Stimulated activated CD4-positive, alpha-beta T cell treated with anti-CD3 and anti-CD28 coated beads, Interleukin-4, amount 100 ng/mL, for 48 hours (primary cell): ENCODE data around the gene C14orf180.

Experiments used
- DNase-seq, 2 donors: peaks; one replicate each; pipeline ENCODE4 v3.0.0-alpha.2; 2020; ENCODE audit warnings: low read depth in 2 of 2

Gene C14orf180

DNA sequence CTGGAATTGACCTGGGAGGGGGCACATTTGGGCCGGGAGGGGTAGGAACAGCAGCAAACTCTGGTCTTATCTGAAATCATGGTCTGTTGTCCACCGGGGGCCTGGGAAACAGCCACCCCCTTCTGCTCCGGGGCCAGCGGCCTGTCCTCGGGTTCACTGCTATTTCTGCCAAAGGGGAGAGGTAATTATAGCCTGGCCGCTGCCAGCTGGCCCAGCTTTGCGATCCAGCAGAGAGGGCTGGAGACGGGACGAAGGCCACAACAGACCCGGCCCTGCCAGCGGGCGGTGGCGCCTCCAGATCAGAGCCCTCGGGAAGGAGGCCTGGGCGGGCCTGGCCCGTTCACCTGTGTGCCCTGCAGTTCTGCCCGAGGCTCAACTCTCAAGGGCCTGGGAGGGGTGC, at the start of gene C14orf180:
Gene C14orf180 (plus strand): TSS at position 258 of the 400 bp plus-strand sequence. CDS start 6,667 bp downstream, outside the sequence.
- no peak for DNase-seq

DNA sequence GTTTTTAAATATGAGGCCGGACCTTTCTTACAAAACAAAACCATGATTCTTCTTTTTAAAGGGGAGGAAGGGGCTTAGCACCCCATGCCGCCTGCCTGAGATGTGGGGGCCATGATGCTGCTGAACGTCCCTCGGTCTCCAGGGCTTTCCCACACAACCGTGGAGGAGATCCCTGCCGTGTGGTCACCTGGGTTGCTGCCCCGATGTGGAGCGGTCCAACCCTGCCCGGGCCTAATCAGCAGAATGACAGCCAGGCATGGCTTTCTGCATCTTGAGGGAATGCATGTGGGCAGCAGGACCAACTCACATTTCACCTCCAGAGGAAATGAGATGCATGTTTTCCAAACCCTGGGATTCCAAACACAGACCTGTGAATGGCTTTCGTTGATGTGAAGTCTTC, 48.9 kb upstream of the C14orf180 start:
- no peak for DNase-seq

DNA sequence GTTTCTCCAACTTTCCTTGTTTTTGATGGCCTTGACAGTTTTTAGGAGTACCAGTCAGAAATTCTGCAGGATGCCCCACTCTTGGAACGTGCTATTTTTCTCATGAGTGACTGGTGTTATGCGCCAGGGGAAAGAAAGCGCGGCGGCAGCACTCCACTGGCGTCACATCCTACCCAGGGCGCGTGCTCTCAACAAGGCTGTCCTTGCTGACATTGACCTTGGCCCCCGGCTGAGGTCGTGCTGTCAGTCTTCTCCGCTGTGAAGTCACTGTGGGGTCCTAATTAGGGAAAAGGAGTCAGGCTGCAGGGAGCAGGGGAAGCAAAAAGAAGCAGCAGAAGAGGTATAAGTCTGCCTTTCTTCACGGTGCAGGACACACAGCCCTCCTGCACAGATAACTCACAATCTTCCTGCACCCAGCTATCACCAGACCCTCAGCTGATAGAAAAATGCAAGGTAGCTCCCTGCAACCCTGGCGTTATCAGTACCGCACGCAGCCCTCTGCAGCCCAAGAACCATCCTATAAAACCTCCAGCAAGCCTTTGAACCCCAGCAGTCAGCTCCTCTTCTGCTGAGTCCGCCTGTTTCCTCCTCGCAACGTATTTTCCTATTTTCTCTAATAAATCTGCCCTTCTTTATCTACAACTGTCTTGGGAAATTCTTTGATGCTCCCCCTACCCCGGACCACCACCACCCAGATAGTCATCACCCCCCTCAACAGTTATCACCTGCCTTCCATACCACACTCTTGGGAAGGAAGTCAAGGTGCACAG, 48.0 kb upstream of the C14orf180 start:
- no peak for DNase-seq

DNA sequence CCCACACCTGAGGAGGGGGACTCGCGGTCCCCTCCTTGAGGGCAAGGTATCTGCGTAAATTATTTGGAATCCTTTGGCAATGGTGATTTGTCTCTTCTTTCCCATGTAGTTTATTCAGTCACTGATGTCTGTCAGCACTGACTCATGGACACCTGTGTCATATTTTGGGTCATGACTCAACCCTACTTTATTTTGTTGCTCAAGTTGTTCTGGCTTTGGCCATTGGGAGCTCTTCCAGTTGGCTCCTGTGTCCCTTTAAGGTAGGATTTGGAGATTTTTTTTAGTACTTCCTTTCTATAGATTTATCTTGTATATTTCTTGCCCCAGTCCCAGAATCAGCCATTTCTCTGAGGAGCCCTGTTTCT, 47.4 kb upstream of the C14orf180 start:
- DNase-seq, result no peak

DNA sequence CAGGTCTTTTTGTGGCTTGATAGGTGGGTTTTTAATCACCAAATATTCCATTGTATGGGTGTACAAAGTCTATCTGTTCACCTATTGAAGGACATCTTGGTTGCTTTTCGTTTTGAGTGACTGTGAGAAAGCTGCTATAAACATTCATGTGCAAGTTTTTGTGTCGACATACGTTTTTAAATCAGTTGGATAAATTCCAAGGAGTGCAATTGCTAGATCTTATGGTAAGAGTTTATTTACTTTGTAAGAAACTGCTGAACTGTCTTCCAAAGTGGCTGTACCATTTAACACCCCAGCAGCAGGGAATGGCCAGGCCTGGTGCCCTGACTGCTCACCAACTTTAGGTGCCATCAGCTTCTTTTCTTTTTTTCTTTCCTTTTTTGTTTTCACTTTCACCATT, 45.5 kb upstream of the C14orf180 start:
- DNase-seq, result no peak

DNA sequence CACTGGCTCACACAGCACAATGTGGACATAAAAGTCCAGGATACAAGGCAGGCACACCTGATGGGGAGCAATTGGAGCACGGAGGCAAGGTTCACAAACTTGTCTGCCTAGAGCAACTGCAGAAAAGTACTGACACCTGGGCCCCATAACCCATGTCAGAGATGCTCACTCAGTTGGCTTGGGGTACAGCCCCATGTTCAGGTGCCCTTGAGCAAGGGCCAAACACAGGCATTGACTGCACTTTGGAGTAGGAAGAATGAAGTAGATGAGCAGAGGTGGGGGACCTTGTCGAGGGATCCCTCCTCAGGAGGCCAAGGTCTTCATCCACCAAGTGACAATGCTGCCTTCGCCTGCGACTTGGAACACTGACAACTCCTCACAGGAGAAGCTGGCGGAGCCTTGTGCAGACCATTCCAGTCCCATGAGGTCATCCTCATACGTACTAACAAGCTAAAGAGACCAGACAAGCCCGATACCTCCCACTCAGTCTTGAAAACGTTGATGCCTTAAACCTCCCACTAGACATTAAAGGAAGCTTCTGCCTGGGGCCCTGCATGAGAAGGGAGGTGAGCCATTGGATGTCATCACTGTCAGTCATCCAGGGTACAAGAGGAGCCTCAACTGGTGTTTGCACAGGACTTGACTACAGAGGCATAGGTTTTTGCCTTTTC, 42.5 kb upstream of the C14orf180 start:
- no peak for DNase-seq

DNA sequence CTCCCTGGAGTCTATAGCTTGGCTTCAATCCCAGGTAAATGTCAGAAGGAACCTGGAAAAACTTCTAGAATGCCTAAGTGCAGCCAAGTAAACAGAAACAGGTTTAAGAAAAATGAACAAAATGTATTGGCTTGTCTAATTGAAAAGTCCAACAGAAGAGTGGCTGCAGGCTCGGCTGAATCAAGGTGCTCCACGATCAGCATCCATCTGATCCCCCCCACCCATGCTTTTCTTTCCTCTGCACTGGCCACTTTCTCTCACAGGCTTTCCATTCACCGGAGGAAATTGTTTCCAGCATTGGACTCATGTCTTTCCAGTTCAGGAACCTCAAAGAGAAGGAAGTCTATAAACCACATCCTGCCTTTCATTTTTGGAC, 42.0 kb upstream of the C14orf180 start:
- no peak for DNase-seq

DNA sequence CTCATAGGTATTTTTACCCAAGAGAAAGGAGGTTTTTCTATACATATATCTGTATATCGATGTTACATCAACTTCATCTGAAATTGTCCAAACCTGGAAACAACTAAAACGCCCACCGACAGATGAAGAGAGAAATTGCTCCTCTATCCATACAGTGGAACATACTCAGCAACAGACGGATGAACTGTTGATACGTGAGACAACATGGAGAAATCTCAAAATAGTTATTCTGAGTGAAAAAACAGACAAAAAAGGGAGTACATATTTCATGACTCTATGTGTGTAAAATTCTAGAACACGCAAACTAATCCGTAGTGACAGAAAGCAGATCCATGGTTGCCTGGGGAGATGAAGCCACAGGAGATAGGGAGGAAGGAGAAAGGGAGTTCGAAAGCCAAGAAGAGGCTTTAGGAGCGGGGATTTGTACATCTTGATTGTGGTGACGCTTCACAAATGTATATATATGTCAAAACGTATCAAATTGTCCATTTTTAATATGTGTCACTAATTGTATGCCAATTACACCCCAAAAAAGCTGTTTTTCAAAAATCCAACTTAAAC, 37.6 kb upstream of the C14orf180 start:
- no peak for DNase-seq

DNA sequence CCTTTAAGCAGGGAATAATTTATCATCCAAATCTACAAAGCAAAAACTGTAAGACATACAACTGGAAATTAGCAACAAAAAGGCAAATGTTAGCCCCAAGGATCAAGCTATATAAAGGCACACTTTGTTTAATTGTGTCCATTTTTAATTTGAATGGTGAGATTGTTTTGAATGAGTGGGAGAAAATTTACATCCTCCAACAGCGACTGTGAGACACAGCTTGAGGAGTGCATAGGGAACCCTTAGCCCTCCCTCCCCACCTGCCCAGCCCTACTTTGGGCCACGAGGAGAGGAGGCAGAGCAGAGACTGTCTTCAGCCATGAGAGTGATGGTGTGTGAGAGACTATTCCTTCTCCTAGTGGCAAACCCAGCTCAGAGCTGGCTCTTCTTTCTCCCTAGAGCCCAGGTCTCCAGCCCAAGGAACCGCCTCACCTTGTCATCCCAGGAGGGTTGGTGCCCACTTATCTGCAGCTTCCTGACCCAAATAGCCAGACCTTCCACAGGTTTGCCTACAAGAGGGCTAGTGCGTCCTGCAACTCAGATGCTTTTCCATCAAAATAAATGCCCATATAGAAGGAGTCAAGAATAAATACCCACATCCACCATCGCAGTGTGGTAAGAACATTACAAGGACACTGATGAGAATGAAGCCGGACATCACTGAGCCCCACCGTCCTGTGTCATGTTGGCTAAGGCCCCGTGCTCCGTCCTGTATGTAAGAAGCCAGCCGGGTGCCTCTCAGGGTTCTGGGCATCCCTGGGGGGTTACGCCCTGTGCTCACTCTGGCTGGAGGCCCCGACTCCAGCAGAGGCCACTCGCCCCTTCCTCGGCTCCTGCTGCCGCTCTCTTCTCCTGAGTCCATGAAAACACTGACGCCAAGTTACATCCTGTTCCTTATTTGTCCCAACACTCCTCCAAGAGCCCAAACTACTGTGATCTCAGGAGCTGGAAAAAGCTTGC, 36.4 kb upstream of the C14orf180 start:
- DNase-seq, result no peak

DNA sequence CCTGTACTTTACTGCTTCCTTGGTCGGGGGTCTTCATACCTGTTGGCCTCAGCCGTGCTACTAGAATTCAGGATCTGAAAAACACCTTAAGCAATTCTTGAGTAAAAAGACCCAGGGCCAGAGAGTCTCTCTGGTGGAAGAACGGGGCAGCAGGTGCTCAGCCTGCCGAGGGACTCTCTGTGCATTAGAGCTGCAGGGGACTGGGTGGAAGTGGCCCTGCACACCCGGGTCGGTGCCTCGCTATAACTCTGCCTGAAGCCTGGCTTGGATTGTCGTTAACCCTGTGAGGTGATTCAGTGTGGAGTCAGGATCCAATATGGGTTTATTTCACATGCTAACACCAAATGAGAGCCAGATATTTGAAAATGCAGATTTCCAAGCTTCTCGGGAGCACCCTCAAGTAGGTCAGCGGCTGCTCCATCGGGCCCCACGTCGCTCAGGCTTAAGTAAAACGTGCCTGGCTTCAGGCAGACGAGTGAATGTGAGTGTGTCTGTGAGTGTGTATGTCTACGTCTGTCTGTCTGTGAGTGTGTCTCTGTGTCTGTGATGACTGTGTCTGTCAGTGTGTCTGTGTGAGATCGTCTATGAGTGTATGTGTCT, 35.1 kb upstream of the C14orf180 start:
- no peak for DNase-seq

DNA sequence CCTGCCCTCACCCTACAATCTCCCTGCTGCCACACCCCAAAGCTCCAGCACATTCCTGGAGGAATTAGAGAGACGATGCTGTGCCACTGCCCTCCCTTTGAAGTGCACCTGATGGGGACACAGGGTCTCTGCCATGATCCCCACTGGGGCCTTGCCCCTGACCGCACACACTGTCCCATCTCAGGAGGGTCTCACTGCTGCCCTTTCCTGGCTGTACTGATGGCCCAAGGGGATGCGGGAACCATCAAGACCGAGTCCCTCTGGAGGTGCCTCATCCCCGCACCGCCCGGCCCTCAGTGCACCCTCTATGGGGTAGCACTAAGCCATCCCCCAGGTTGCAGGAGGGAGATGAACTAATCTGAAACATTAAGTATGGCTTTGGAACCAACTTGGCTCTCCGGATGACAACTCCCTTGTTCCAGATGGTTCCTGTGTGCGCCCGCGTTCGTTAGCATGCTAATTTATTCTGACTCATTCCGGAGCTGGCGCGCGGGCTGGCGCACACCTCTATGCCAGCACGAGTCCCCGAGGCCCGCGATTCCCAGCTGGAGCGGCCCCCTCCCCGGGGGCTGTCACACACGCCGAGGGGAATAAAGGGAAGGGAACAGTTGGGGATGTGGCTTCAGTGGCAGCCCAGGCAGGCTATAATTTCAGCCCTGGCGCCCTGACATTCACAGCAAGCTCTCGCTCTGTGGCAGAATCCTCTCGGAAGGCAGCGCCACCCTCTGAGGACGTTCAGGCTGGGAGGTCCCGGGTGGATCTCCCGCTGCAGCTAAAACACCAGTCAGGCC, 34.2 kb upstream of the C14orf180 start:
- no peak for DNase-seq

DNA sequence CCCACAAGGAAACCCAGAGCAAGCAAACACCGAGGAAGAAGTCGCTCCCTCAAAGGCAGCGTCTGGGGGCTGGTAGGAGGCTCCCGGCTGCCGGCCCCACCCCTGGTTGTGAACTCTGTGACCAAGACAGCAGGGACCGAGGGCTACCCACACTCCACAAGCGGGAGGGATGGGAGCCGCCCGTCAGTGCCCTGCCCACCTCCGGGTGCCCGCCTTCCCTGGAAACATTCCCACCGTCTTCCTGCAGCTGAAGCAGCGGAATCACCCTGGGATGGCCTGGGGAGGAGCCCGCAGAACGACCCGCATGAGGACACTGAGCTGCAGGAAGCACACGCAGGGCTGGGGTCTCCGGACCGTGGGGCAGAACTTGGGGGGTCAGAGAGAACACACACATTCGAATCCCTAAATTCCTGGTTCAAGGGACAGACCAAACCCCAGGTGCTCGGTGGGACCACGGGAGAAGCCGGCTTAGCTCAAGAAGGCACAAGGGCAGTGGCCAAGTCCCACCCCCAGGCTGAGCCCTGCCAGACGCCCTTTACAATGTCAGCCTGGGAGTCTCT, 33.5 kb upstream of the C14orf180 start:
- DNase-seq, result no peak

DNA sequence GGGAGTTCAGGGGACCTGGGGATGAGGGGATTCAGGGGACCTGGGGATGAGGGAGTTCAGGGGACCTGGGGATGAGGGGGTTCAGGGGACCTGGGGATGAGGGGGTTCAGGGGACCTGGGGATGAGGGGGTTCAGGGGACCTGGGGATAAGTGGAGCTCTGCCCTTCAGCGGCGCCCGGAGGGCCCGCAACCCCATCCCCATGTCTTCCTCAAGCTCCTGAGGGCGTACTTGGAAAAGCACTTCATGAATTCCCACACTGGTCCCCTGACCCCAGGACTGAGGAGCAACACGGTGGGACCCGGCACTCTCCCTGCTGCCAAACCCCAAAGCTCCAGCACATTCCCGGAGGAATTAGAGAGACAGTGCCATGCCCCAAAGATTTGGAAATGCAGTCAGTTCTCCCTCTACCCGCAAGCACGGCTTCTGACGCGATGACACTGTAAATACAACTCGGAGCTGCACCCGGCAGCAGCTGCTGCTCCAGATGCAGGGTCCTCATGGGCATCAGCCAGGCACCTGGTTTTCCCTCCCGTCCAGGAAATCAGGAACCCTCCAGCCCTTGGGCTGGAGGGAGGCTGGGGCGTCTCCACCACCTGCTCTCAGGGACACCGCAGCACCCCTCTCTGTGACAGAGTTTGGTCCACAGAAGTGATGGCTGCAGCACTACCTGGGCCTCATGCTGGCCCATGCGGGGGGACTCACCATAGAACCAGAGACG, 32.8 kb upstream of the C14orf180 start:
- DNase-seq, result no peak

DNA sequence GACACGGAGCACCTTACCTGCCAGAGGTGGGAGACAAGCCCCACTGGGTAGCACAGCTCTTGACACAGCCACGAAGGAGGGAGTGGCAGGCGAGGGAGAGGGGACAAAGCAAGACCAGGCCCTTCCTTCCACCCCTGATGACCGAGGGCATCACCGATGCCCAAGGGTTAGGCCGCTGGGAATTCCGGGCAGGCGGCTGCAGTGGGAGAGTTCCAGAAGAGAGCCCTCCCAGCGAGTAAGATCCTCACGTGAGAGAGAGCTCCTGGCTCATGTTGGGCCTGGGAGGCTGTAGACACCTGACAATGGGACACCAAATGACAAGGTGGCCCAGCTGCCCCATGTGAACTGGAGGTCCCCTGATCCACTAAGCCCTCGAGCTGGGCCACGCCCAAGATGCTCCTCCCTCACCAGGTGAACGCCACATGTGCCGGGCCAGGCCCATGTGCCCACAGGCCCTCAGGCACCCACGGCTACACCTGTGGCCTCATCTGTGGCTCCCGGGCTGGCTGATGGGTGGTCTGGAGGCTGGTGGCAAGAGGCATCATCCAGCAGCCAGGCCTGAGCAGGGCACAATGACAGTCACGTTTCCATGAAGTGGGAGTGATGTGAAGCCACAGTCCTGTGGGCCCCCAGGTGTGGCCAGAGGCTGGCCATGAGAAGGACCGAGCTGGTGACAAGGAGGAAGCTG, 32.1 kb upstream of the C14orf180 start:
- no peak for DNase-seq

DNA sequence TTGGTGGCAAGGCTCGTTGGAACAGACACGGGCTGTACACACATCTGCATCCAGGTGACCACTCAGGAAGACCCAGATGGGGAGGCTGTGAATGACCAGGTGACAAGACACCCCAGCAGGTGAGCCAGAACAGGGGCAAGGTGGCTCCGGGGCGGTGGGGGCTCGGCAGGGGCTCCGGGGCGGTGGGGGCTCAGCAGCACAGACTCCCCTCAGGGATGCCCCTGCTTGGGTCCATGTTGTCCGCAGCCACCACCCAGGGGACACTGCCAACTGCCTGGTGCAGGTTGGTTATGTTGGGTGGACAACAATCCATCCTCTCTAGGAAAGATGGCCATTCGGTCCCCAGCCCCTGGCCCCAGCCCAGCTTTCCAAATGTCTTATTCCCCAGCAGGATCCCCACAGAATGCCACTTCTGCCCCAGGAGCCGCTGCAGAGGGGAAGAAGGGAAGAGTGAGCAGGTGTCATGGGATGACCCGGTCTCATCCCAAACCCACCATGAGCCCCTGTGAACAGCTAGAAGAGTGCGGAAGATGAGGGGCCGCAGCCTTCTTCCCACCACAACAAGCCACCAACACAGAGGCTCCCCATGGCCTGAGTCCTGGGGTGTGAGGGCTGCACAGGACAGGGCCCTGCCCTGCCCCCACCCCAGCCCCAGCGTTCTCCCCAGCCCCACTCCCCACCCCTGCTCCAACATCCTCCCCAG, 31.4 kb upstream of the C14orf180 start:
- DNase-seq, result no peak

DNA sequence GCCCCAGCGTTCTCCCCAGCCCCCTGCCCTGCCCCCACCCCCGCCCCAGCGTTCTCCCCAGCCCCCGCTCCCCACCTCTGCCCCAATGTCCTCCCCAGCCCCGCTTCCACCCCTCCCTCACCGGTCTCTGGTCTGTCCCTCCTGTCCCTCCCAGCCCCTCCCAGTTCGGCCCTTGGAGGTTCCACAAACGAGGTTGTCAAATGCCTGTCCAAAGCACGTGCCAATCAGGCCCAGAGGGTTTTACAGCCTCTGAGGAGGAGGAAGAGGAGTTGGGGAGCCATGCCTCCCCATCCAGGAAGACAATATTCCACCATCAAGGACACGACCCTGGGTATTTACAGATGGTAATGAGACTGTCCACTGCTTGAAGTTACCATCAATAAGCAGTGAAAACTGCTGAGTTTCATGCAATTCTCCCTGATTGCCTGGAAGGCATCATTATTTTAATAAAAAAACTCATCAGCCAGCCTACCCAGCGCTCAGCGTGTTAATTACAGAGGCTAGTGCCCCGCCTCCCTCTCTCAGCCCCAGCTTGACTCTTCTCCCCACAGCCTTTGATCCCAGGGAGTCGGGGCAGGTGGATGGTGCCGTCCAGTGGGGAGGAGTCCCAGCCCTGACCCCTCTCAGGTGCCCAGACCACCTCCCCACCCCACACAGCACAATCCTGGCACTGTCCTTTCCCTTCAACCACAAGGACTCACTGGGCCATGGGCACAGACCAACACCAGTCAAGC, 30.6 kb upstream of the C14orf180 start:
- DNase-seq, result no peak

DNA sequence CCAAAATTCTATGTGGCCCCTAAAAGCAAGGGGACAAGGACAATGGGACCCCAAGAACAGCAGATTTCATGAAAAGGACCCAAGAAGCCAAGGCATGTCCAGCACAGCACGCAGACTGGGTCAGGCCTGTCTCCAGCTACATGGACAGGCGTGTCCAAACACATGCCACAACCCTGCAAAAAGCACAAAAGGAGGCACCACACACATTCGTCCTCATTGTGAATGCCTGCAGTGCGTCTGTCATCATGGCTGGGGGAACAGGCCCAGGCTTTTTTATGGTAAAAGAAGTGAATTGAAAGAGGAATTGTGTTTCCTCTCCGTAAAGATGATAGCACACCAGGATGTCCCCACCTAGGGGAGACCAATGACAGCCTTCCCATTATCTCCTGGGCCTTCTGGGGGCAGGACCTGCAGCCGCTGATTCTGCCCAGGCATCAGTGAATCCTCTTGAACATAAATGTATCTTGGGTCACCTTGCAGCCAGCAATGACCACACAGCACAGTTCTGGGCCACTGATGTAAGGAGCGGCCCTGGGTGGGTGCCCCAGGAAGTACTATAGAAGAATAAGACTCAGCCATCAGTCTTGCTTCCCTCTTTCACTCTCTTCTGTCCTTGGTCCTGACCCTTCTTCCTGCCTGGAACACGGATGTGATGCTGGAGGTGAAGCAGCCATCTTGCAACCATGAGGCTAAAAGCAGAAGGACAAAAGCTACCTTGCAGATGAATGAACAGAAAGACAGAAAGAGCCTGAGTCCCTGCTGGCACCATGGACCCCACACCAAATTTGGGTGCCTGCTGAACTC, 29.8 kb upstream of the C14orf180 start:
- DNase-seq, result no peak
